ENCODE results near the gene CCDC178.
"Not testable (repeated sequence)": the region's sequence is repeated elsewhere in the genome, so short reads cannot be mapped to it uniquely, and the experiment has no call there.

Gene CCDC178

DNA sequence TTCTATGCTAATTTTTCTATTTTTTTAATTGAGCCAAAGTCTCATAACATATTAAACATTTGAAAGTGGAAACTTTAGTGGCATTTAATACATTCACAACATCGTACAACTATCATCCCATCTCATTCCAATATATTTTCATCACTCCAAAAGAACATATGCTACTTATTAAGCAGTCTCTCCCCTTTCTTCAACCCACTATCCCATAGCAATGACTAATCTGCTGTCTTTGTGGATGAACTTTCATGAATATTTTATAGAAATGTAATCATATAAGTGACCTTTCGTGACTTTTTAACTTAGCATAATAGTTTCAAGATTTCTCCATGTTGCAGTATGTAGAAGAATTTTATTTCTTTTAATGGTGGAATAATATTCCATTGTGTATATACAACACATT, 90.3 kb downstream of the CCDC178 start:
- no peak for DNase-seq

- DNase-seq = not testable (repeated sequence)
Measured at GRCh38 chr18:33339733-33340132, 100.8 kb downstream of the CCDC178 start.

GRCh38 chr18:33334781-33335180, 105.7 kb downstream of the CCDC178 start:
- no peak for DNase-seq

DNA sequence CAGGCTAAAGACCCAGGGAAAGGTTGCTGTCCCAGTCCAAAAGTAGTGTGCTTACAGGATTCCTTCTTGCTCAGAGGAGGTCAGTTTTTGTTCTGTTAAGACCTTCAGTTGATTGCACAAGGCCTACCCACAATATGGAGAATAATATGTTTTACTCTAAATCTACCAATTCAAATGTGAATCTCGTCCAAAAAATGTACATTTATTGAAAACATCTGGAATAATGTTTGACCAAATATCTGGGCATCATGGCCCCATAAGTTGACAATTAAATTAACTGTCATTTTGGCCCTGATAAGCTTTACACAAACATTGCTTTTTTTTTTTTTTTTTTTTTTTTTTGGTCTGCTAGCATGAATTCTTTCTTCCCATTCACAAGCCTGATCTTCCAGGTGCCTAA, 109.8 kb downstream of the CCDC178 start:
- DNase-seq = no peak

DNA sequence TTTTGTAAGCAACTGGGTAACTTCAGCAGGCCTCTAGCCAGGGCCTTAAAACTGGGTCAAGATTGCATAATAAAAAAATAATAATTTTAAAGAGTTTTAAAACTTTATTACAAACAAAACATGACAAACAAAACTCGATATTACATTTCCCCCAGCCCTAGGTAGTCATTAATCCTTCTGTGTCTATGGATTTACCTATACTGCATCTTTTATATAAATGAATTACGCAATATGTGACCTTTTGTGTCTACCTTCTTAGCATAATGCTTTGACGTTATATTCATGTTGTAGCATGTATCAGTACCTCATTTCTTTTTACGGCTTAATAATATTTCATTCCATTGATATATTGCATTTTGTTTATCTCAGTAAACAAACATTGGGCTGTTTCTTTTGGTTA, 113.5 kb downstream of the CCDC178 start:
- no peak for DNase-seq

DNA sequence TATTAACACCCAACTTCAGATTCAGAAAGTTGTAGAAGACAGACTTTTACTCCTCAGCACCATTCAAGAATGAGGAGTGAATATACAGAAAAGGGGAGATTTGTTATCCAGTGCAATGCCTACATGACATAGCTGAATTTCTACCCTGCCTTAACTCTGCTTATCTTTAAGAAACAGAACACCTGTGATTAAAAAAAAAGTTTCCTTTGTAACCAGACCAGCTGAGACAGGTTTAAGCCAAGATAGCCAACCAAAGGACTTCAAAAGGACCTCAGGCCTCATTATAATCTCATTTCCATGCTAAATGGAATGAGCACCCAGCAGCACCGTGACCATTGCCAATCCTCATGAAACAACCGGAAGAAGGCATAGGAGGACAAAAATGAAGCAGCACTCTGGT, 122.9 kb downstream of the CCDC178 start:
- DNase-seq = no peak

- DNase-seq = no peak
Measured at GRCh38 chr18:33316146-33316587, 124.4 kb downstream of the CCDC178 start.

GRCh38 chr18:33307520-33307919, 133.0 kb downstream of the CCDC178 start:
- DNase-seq = no peak

DNA sequence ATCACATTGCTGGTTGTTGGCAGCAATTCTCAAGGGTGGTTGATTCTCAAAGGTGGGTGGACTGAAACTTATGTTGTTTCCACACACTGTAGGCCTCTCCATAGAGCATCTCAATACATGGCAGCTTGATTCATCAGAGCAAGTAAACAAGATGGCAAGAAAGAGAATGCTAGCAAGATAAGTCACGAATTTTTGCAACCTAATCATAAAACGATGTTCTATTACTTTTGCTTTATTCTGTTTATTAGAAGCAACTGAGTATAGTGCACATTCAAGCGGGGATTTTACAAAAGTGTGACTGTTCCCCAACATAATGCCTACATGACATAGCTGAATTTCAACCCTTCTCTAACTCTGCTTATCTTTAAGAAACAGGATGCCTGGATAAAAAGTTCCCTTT, 136.2 kb downstream of the CCDC178 start:
- no peak for DNase-seq

DNA sequence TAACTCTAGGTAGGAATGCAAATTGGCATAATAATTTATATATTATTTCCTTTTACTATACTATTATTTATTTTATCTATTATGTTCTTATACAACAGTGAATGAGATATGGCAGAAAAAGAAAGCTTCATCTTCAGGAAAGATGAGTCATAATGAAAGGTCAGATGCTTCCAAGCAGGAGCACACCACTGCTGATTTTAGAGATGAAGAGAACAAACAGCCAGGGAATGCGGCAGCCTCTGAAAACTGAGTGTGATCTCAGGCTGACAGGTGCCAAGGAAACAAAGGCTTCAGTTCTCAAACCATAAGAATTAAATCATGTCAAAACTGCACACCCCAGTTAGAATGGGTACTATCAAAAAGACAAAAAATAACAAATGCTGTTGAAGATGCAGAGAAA, 149.0 kb downstream of the CCDC178 start:
- DNase-seq = no peak

- DNase-seq = no peak
Measured at GRCh38 chr18:33288082-33288716, 152.3 kb downstream of the CCDC178 start.

DNA sequence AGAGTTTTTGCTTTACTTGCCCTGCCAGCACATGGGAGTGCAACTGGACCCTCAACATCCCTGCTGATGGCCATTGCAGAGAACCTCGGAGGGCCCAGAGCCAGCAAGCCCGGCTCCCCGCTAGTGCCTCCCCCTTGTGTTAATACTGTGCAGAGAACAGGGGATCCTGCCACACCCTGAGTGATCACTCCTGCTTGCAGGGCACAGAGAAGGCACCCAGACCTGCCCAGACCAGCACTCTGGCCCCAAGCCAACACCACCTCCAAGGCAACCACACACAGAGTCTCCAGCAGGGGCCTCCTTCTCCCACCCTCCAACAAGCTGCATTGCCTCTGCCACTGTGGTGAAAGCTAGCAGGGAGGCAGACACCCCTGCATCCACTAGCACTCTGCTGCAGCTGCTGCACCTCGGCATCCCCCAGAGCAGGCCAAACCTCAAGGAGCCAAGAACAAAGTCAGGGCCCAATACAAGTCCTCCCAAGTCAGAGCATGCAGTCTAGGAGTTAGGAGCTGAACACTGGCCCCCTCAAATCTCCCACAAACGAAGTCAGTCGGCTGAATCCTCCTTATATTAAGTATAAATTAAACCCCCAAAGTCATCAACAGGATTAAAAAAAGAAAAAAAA, 157.7 kb downstream of the CCDC178 start:
- DNase-seq = no peak

DNA sequence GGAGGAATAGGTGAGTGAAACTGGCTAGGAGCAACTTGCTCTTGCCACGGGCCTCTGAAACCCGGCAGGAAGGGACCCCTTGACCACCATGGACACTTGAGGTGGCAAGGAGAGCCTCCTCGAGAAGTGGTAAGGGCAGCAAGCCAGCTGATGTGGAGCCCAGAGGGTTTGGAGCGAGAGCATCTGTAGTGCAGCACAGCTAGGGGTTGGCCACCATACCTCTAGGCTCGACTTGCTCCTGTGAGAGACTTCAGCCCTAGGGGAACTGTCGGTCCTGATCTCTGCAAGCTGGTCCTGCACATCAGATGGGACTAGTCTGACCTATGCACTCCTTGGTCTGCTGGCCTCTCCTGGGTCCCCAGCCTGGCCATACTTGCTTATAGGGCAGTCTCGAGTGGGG, 158.4 kb downstream of the CCDC178 start:
- DNase-seq = no peak

GRCh38 chr18:33277431-33277830, 163.1 kb downstream of the CCDC178 start:
- no peak for DNase-seq

GRCh38 chr18:33275843-33276242, 164.7 kb downstream of the CCDC178 start:
- DNase-seq = no peak

GRCh38 chr18:33270297-33270696, 170.2 kb downstream of the CCDC178 start:
- no peak for DNase-seq

- no peak for DNase-seq
Measured at GRCh38 chr18:33269223-33269622, 171.3 kb downstream of the CCDC178 start.

DNA sequence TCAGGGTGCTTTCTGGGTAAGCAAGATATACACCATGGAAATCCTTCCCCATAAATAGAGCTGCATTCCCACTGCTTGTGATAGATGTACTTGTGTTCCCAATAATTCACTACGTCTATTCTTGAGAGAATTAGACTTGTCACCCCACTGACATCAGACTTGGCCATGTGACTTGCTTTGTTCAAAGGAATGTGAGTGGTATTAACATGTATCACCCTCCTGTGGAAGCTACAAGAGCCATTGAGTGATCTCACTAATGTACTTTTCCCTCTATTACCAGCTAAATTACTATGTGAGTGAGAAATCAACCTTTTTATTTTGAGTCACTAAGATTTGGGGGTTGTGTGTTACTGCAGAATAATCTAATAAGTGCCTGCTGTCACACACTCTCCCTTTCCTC, 176.0 kb downstream of the CCDC178 start:
- no peak for DNase-seq

- no peak for DNase-seq
Measured at GRCh38 chr18:33239298-33239697, 201.2 kb downstream of the CCDC178 start.

DNA sequence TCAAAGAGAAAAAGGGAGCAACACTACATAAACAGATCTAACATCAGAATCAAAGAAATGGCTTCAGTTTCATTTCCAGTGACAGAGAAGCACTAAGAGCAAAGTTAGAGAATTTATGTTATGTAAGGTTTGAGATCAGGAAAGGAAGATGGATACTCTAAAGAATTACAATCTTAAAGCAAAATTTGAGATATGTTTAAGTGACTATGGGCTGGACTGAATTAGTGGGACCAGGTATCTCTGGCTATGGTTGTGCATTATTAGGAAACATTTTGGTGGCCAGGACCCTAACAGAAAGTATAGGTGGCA, 208.2 kb downstream of the CCDC178 start:
- DNase-seq = no peak

DNA sequence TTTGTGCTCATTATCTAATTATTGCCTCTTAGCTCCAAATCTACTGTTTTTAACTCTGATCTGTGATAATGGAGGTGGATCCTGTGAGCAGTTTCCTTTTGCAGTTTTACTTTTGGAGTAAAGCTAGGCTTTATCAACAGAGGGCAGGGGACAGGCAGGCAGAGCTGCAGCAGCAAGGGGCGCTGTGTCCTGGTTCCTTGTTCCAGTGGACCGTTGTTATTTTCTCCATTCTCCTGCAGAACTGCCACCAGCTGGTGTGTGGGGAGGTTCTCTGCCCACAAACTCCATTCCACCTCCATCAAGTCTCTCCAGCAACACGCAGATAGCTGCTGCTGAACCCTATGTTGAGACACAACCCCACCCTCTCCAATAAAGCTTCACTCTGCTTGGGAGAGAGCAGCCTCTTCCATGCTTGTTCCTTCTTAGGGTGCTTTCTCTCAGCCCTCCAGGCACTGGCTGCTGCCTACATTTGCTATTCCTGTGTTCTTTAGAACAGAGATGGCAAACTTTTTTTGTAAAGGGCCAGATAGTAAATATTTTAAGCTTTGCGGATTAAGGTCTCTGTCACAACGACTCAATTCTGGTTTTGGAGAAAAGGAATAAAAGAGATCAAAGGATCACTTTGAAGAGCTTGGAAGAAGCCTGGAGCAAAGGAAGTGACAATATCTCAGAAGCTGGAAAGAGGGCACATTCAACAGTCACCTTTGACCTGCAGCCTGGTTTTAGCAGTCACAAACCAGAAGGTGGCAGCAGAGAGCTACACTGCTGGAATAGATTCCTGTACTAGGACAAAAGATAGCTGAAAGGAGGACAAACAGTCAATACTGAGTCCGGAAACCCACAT, 208.8 kb downstream of the CCDC178 start:
- peak; percentile 59 for DNase-seq

DNA sequence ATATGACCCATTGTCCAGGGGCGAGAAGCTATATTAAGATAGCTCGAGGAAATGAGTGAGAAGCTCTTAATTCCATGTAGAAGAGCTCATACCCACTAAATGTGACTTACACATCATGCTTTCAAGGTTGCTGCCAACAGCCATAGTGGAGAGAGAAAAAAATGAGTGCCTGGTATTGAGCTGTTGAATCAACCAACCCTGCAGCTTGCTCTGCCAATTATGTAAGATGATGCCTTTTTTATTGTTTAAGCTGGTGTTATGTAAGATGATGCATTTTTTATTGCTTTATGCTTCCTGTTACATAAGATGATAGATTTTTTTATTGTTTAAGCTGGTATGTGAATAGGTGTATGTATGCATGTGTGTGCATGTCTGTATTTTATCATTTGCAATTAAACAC, 228.2 kb downstream of the CCDC178 start:
- DNase-seq = no peak

DNA sequence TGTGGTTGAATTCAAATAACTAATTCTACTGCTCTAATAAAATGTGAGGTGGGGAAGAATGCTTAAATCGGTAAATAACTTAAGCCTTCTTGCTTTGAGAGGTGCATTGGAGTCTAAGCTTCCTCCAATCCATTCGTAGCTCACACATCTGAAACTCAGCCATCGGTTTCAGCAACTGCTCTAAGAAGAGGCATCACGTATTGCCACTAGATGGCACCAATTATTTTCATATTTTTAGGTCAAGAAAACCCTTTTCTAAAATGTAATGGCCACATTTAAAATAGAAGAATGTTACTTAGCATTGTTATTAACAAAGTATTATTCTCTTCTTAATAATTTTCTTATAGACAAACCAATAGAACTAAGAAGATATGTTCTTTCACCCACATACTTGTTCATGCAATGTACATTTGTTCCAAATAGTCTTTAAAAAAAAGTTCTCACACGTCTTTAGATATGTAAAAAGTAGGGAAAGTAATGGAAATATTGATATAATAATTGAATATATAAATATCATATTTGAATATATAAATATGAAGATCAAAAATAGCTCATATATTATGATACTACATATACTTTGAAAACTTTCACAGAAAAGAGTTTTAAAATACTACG, 229.8 kb downstream of the CCDC178 start:
- peak; percentile 26 for DNase-seq

DNA sequence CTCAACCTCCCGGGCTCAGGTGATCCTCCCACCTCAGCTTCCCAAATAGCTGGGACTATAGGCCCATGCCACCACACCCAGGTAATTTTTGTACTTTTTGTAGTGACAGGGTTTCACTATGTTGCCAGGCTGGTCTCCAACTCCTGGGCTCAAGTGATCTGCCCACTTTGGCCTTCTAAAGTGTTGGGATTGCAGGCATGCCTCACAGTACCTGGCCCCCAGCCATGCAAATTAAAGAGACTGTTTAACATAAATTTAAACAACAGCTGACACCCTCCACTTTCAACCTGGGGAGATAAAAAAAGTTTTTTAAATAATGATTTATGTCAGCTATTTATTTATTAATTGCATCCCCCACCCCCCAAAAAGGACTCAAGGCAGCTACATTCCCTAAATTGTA, 234.7 kb downstream of the CCDC178 start:
- DNase-seq = no peak
